Activated T-helper 2 cell treated with anti-CD3 and anti-CD28 coated beads, Interferon-gamma antibody, Interleukin-2, Interleukin-4, amounts not matched to agents 10 μg/mL and 5 μg/mL and 100 μg/mL, durations not matched to agents 14 hours and 24 hours and 36 hours (primary cell): ENCODE results near the gene FMOD. TPM values are rescaled to one million over a fixed set of nuclear protein-coding genes. Genes with fewer than 3 reads are reported as not detected.

Experiments used
- DNase-seq: peaks from one replicate; pipeline ENCODE4 v3.0.0; 2021; ENCODE audit warnings: low spot score
- H3K27ac Mint-ChIP-seq: one replicate; pipeline ENCODE4 v1.8.0; 2021; ENCODE audit warnings: mixed read lengths
- H3K27me3 Mint-ChIP-seq: one replicate; pipeline ENCODE4 v1.8.0; 2021; ENCODE audit warnings: low read depth, mixed read lengths
- H3K36me3 Mint-ChIP-seq: one replicate; pipeline ENCODE4 v1.8.0; 2021; ENCODE audit warnings: low read depth, mixed read lengths
- H3K4me1 Mint-ChIP-seq: one replicate; pipeline ENCODE4 v1.8.0; 2021; ENCODE audit warnings: low read depth, mixed read lengths
- H3K4me3 Mint-ChIP-seq: one replicate; pipeline ENCODE4 v1.8.0; 2021; ENCODE audit warnings: low read depth, mild to moderate bottlenecking, moderate library complexity, mixed read lengths
- H3K9me3 Mint-ChIP-seq: one replicate; pipeline ENCODE4 v1.8.0; 2021; ENCODE audit warnings: mixed read lengths
- intact Hi-C: fragments of 100-400 bp; cut with micrococcal nuclease; formaldehyde crosslinking; loops from one replicate; pipeline ENCODE4 v1.15.1; 2023
- total RNA-seq: library from RNA; stranded (reverse); gene quantifications from 2 replicates; pipeline ENCODE4 v1.2.3, GENCODE V29; 2022

Gene FMOD
- total RNA-seq, 1 donor from 2014 or later: 4.0 TPM

DNA sequence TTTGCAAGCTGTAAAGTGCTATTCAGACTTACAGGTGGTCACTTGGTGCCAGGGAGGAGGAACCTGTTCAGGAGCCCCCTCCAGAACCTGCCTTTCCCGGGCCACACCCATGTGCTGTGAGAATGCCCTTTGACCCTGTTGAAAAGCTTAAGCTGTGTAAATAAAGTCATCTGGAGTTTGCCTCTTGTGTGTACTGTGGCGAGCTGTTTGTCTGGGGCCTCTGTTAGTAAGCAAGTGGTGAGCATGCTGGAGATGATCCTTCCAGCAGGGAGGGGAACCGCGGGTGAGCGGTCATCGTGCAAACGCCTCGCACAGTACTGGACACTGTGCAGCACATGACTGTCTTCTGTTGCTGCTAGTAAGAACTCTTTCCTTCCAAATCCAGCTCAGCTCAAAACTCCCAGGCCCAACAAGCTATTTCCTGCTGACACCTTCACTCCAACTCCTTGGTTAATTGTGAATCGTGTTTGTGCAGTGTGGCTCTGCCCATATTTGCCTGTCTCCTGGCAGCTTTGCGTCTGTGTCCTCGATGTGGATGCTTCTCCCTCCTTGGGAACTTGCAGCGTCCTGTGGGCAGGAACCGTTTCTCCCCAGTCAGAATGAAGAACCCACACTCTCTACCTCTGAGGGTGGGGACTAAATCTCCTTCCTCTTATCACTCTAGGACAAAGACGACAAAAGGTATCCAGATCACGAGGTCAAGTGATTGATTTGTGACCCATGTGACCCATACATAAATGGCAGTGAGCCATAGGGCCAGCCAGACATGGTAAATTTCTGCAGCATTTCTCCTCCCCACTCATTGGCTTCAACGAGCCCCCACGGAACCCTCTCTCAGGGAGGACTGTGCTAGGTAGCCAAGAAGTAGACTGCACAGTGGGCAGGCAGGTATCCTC, 59.5 kb downstream of the FMOD start:
- Mint-ChIP-seq H3K4me1 (peaks cover 71% of the 10 kb centered on the region), H3K9me3 (no peaks in the 10 kb centered on the region), H3K27ac (peak overlapping the region; percentile 99), H3K36me3 (no peaks in the 10 kb centered on the region), H3K27me3 (no peaks in the 10 kb centered on the region), H3K4me3 (no peak overlapping the region)
- intact Hi-C loops: no loop called here
- DNase-seq: no peak

Other genes starting within 250 kb of the FMOD start
- not detected in 2 replicates for gene ADORA1, start 223.4 kb downstream of the FMOD start, total RNA-seq
- gene MYBPH, start 175.3 kb downstream of the FMOD start, total RNA-seq: not detected in 2 replicates
- gene CHI3L1, start 164.4 kb downstream of the FMOD start, total RNA-seq: not detected in 2 replicates
- gene CHIT1, start 121.4 kb downstream of the FMOD start, total RNA-seq: 0.09 and 0.34 TPM in 2 replicates
- 98.1 and 98.8 TPM in 2 replicates for gene BTG2, start 45.6 kb downstream of the FMOD start, total RNA-seq
- gene PRELP, start 124.7 kb upstream of the FMOD start, total RNA-seq: not detected in 2 replicates
- not detected in 2 replicates for gene OPTC, start 143.0 kb upstream of the FMOD start, total RNA-seq